Pancreas (tissue), 10 donors: ENCODE results near the gene DHX34. TPM values are rescaled to one million over a fixed set of nuclear protein-coding genes. Genes with fewer than 3 reads are reported as not detected.
"Not testable (repeated sequence)": the region's sequence is repeated elsewhere in the genome, so short reads cannot be mapped to it uniquely, and the experiment has no call there.

Experiments used
- ATAC-seq, 4 donors: fragments of 200-7000 bp; cut with Tn5 transposase; one replicate each; pipeline versions ENCODE4 v1.8.0 to v1.9.1; 2020; ENCODE audit warnings: mild to moderate bottlenecking in 4 of 4, moderate library complexity in 4 of 4
- DNase-seq, 6 donors: peaks; one replicate each; pipeline ENCODE4 v3.0.0-alpha.2; 2020
- FAIRE-seq: peaks from 2 replicates; lab custom pipeline; 2012; peaks lifted over from hg19 to GRCh38; lab: Jason Lieb, UNC
- H3K27ac ChIP-seq, 4 donors: fragments of 200-600 bp; sonication (generic); 1 replicate in 3 of 4; 2 replicates in 1 of 4; pipeline versions ENCODE4 v1.5.0 to v1.8.0; 2020
- H3K27me3 ChIP-seq, 4 donors: fragments of 200-600 bp; one replicate each; pipeline ENCODE4 v1.8.0; 2021
- H3K36me3 ChIP-seq, 3 donors: fragments of 200-600 bp; sonication (generic) in 1 of 3; one replicate each; pipeline versions ENCODE4 v1.5.0 to v1.8.0; 2020 to 2021
- H3K4me1 ChIP-seq, 3 donors: fragments of 200-600 bp; one replicate each; pipeline ENCODE4 v1.8.0; 2021
- H3K4me3 ChIP-seq, 4 donors: fragments of 200-600 bp; sonication (generic) in 2 of 4; one replicate each; pipeline versions ENCODE4 v1.5.0 to v1.8.0; 2020 to 2021
- H3K9me3 ChIP-seq, 4 donors: fragments of 200-600 bp; one replicate each; pipeline ENCODE4 v1.8.0; 2021
- CTCF ChIP-seq, 4 donors: fragments of 200-600 bp; sonication (generic) in 3 of 4; IDR thresholded peaks; one replicate each; pipeline versions ENCODE4 v1.5.0 to v1.8.0; 2021; ENCODE audit warnings: antibody characterized with exemption in 4 of 4
- WGBS, 2 donors: extraction: QIAGEN DNeasy Blood & Tissue Kit; methylation state at CpG; one replicate each; pipeline ENCODE4 v1.1.7; 2013; 5-methylcytosine and 5-hydroxymethylcytosine counted together
- intact Hi-C, 3 donors: fragments of 100-400 bp; cut with DNase I; formaldehyde crosslinking; loops; one replicate each; pipeline versions ENCODE4 v1.11.1 to v1.14.2; 2022
- polyA plus RNA-seq, 2 donors: library from polyadenylated mRNA; stranded (reverse); fragments of 200-250 nt; gene quantifications; one replicate each; pipeline ENCODE4 v1.2.3, GENCODE V29; 2013
- total RNA-seq, 6 donors: library from RNA; stranded (reverse); fragmentation: NEBNext Ultra II Directional in 4 of 6; extraction: Animal tissue kit (Norgen Biotek cat#: 25700) in 4 of 6; gene quantifications; one replicate each; pipeline versions ENCODE4 v1.2.1 to v1.2.4, GENCODE V29; 2021 to 2023
- donor health status: healthy with polysubstance abuse.
- donor health status: DM: no; HTN: no; CAD: no; lungs with moderate emphysema.
- donor health status: DM: no; HTN: no; CAD: no.
- donor health status: control.
- donor health status: control.
- donor health status: Bipolar disorder and iron deficiency.
- donor health status: DM: yes; HTN: yes; CAD: no.
- donor health status: DM: no; HTN: no; CAD: no.
- donor health status: DM: no; HTN: no; CAD: no.
- donor health status: DM: yes; HTN: yes; CAD: no.

The DHX34 gene
- total and polyA plus RNA-seq, 8 donors: 3.5 to 23.5 (median 5.9) TPM

GRCh38 chr19:47344425-47344824, 4.7 kb upstream of the DHX34 start:
- WGBS, 2 donors: 67 to 83% methylated on average over 1 of the region's 1 CpG
- no peak for FAIRE-seq

GRCh38 chr19:47346024-47346423, 3.1 kb upstream of the DHX34 start:
- ATAC-seq, DNase-seq, intact Hi-C loops, H3K36me3 ChIP-seq, H3K27me3 ChIP-seq, H3K4me1 ChIP-seq, FAIRE-seq, H3K4me3 ChIP-seq, H3K9me3 ChIP-seq, H3K27ac ChIP-seq: not testable (repeated sequence)
- 71 to 95% methylated on average over 6 of the region's 6 CpGs for WGBS, 2 donors

More at GRCh38 chr19:47344425-47344824, 4.7 kb upstream of the DHX34 start:
- no peak overlapping the region for H3K4me3 ChIP-seq
- no peaks in the 10 kb centered on the region for H3K36me3 ChIP-seq
- H3K4me1 ChIP-seq: no peaks in the 10 kb centered on the region
- H3K27me3 ChIP-seq: no peaks in the 10 kb centered on the region
- intact Hi-C loops: no loop called here
- no peak for DNase-seq
- TF ChIP-seq CTCF (IDR thresholded peaks at IDR 0.05): no peak
- no peak for ATAC-seq
- no peak overlapping the region for H3K27ac ChIP-seq
- H3K9me3 ChIP-seq: no peaks in the 10 kb centered on the region

- WGBS, 2 donors: 77 to 89% methylated on average over 6 of the region's 6 CpGs
- no peaks in the 10 kb centered on the region for H3K27me3 ChIP-seq
- H3K27ac ChIP-seq: no peak overlapping the region
- intact Hi-C loops: no loop called here
- peaks cover 0 to 19% (median 6%) of the 10 kb centered on the region in 3 donors for H3K36me3 ChIP-seq
- no peak for FAIRE-seq
- ATAC-seq: no peak
- no peak for DNase-seq
- H3K4me1 ChIP-seq: peaks cover 0 to 8% (median 3%) of the 10 kb centered on the region in 3 donors
- H3K9me3 ChIP-seq: no peaks in the 10 kb centered on the region
- H3K4me3 ChIP-seq: no peak overlapping the region
- TF ChIP-seq CTCF (IDR thresholded peaks at IDR 0.05): no peak
Measured at GRCh38 chr19:47350630-47351029, 1.5 kb downstream of the DHX34 start.

- no peak for TF ChIP-seq CTCF (IDR thresholded peaks at IDR 0.05)
- no peak for DNase-seq
- H3K4me3 ChIP-seq: no peak overlapping the region
- no peaks in the 10 kb centered on the region for H3K9me3 ChIP-seq
- intact Hi-C loops: no loop called here
- WGBS, 2 donors: 82 to 83% methylated on average over 3 of the region's 3 CpGs
- no peak overlapping the region for H3K27ac ChIP-seq
- peaks cover 0 to 28% (median 7%) of the 10 kb centered on the region in 3 donors for H3K36me3 ChIP-seq
- peaks cover 0 to 8% (median 3%) of the 10 kb centered on the region in 3 donors for H3K4me1 ChIP-seq
- no peaks in the 10 kb centered on the region for H3K27me3 ChIP-seq
- no peak for ATAC-seq
- FAIRE-seq: no peak
Measured at GRCh38 chr19:47351548-47351947, 2.4 kb downstream of the DHX34 start.

- no peak overlapping the region for H3K27ac ChIP-seq
- H3K4me1 ChIP-seq: peaks cover 0 to 8% (median 3%) of the 10 kb centered on the region in 3 donors
- intact Hi-C loops: no loop called here
- peaks cover 0 to 33% (median 7%) of the 10 kb centered on the region in 3 donors for H3K36me3 ChIP-seq
- no peak overlapping the region for H3K4me3 ChIP-seq
- DNase-seq (no peak), FAIRE-seq (no peak), ATAC-seq (no peak)
- 55 to 56% methylated on average over 2 of the region's 2 CpGs for WGBS, 2 donors
- no peaks in the 10 kb centered on the region for H3K27me3 ChIP-seq
- no peaks in the 10 kb centered on the region for H3K9me3 ChIP-seq
- no peak for TF ChIP-seq CTCF (IDR thresholded peaks at IDR 0.05)
Measured at GRCh38 chr19:47352095-47352494, 3.0 kb downstream of the DHX34 start.
